RWPE1 (cell line): ENCODE data around the gene EFCAB13.
"Not testable (repeated sequence)": the region's sequence is repeated elsewhere in the genome, so short reads cannot be mapped to it uniquely, and the experiment has no call there.

Experiments
- CTCF ChIA-PET: fragments of 350-600 bp; sonication (Branson Sonifier 250); formaldehyde crosslinking; extraction: SDS; loops from one replicate; lab custom pipeline; 2021; lab: Yijun Ruan, JAX
- POLR2A ChIA-PET: fragments of 400-600 bp; formaldehyde crosslinking; extraction: SDS; loops from one replicate; lab custom pipeline; 2020; ENCODE audit warnings: antibody characterized with exemption; ENCODE audit not compliant: low non-redundant PET; lab: Yijun Ruan, JAX
- DNase-seq: peaks from one replicate; pipeline ENCODE4 v3.0.0; 2012; ENCODE audit warnings: low spot score
- H3K27ac ChIP-seq: fragments of 450-650 bp; 2 replicates; pipeline ENCODE4 v1.5.1; 2017
- TF ChIP-seq, protein P1 (sequence below): fragments of 450-650 bp; conservative IDR thresholded peaks from 2 replicates; pipeline ENCODE4 v1.5.1; 2017; ENCODE audit warnings: low read depth, mild to moderate bottlenecking

The EFCAB13 gene

DNA sequence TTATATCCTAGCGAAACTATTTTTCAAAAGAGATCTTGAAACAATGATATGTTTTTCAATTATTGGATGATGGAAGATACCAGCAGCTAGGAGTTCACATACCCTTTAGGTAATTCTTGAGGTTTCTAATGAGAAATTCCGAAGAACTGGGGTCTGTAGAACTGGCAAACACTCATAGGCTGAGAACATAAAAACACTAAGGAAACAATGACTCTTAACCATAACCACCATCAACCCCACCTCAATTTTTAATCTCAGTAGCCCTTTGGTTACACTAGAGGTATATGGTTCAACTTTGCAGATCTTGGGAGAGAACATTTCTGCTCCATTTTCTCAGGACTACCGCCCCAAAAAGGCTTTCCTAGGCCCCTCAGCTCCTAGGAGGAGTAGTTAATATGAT, 141.4 kb downstream of the EFCAB13 start:
- ChIA-PET POLR2A (no interaction called here), CTCF (no interaction called here)
- H3K27ac ChIP-seq: no peak overlapping the region
- DNase-seq: no peak
- TF ChIP-seq, protein P1, sequence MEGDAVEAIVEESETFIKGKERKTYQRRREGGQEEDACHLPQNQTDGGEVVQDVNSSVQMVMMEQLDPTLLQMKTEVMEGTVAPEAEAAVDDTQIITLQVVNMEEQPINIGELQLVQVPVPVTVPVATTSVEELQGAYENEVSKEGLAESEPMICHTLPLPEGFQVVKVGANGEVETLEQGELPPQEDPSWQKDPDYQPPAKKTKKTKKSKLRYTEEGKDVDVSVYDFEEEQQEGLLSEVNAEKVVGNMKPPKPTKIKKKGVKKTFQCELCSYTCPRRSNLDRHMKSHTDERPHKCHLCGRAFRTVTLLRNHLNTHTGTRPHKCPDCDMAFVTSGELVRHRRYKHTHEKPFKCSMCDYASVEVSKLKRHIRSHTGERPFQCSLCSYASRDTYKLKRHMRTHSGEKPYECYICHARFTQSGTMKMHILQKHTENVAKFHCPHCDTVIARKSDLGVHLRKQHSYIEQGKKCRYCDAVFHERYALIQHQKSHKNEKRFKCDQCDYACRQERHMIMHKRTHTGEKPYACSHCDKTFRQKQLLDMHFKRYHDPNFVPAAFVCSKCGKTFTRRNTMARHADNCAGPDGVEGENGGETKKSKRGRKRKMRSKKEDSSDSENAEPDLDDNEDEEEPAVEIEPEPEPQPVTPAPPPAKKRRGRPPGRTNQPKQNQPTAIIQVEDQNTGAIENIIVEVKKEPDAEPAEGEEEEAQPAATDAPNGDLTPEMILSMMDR: no peak

DNA sequence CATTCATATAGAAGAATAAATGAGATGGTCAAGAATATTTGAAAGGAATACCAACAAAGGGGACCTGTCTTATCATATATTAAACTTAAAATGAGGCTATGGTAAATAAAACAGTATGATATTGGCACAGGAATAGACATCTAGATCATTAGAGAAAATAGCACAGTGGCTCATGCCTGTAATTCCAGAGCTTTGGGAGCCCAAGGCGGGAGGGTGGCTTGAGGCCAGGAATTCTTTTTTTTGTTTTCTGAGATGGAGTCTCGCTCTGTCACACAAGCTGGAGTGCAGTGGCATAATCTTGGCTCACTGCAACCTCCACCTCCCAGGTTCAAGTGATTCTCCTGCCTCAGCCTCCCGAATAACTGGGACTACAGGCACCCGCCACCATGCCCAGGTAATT, 143.2 kb downstream of the EFCAB13 start:
- POLR2A ChIA-PET, CTCF ChIA-PET, DNase-seq: not testable (repeated sequence)
- H3K27ac ChIP-seq: 0 out of 2 replicates have a peak overlapping the region, but pooled peaks have one; percentile 8

DNA sequence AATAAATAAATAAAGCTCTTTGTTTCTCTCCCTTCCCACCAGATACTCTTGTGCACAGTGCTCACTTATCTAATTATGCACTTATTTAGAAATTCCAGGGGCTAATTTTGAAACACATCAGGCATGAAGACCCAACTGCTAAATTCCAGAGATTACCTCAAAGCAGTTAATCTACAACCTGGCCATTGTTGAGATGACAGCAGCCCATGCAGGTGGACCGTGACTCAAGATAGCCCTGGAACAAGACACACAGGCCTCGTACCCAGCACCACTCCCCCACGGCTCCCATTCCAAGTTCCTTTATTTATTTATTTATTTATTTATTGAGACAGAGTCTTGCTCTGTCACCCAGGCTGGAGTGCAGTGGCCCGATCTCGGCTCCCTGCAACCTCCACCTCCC, 147.1 kb downstream of the EFCAB13 start:
- POLR2A ChIA-PET: interaction anchor here (0.5 kb wide), 1 partner anchor 9 kb away, joined by 7 read pairs; no protein-coding TSS in a partner anchor
- H3K27ac ChIP-seq: no peak overlapping the region
- no peak for DNase-seq
- CTCF ChIA-PET: no interaction called here
- TF ChIP-seq, protein P1: no peak

DNA sequence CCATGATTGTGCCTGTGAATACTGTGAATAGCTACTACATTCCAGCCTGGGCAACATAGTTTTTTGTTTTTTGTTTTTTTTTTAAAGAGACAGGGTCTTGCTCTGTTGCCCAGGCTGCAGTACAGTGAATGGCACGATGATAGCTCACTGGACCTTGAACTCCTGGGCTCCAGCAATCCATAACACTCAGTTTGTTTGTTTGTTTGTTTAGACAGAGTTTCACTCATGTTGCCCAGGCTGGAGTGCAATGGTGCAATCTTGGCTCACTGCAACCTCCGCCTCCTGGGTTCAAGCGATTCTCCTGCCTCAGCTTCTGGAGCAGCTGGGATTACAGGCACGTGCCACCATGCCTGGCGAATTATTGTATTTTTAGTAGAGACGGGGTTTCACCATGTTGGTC, 148.3 kb downstream of the EFCAB13 start:
- H3K27ac ChIP-seq, CTCF ChIA-PET, DNase-seq, POLR2A ChIA-PET: not testable (repeated sequence)
